NOMO-1 (cell line): Measurements from ENCODE around the gene DIAPH3.

ENCODE experiments used
- DNase-seq, 2 experiments: peaks; one replicate each; lab custom pipeline; 2025; ENCODE audit not compliant: unreplicated experiment in 2 of 2; lab: John Stamatoyannopoulos, UW

Gene DIAPH3

DNA sequence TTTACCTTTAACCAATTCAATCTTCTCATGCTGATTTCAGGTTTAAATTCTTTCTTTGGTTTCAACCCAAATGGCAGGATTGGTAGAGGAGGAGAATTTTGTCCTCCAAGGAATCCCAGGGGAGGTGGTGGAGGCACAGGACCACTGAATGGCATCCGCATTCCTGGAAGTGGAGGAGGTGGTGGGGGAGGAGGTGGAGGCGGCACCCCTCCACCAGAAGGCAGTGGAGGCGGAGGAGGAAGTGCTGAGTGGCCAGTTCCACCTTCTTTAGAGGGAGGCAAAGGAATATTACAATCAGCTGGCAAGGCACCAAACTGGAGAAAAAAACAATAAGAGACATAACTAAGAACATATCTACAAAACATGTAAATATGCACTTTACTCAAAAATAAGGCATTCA lies 192.9 kb downstream of the DIAPH3 start:
- no peak for DNase-seq

DNA sequence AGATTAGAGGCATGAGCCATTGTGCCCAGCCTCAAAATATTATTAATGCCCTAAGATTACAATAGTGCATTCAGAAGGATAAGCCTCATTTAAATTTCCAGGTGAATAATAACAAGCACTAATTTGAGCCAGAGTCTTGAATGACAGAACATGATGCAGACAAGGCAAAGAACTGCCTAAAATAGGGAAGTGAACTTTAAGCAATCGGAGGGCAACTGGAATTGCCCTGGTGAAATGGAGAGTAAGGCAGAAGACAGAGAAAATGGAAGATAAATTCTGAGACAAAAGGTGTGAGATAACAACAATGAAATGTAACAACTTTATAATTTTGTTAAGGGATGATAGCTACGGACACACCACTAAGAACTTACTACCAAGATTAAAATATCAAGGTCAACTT lies 199.9 kb downstream of the DIAPH3 start:
- DNase-seq, result peak; percentile 41 to 46

DNA sequence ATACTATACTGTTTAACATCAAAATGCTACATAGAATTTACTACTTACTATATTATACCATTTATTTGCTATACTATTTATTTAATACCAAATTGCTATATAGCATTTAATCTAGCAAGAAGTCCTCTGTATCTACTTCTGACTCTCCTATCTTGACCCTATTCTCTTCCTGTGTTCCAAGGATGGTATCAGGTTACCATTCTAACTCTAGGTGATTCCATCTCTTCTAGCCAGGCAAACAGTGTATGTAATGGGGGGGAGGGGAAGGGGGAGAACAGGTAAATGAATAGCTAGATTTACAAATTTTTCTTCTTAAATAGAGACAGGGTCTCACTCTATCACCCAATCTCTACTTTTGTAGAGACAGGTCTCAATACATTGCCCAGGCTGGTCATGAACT lies 200.3 kb downstream of the DIAPH3 start:
- no peak for DNase-seq

DNA sequence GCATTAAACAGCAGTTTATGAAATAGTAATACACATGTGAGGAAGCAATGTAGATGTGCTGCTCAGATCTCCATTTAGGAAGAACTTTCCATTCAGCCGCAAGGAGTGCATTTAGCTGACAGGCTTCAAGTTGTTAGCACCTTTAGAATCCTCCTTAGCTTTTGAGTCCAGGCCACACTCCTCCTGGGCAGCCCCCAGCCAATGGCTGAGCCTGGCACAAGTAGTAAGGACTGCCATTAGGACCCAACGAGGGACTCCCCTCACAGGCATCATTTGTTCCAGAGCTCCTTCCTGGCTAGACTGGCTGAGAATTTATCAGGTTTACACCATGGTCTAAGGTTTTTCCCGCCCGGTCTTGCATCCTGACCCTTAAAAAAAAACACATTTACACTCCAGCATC lies 201.4 kb downstream of the DIAPH3 start:
- no peak for DNase-seq

DNA sequence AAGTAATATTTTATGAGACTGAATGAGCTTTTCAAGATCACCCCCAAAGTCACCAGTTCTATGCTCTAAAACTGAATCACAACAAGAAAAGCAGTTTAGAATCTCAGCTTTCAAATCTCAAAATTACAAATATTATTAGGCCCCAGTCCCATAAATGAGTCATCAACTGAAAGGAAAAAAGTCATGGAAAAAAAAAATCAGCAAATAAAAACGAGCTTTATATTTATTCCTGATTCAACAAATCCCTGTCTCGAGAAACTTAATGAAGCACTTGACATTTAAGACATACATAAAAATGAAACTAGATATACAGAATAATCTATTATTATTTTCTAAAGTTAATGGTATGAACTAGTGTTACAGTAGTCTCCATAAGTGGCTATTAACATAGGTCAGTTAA lies 203.0 kb downstream of the DIAPH3 start:
- DNase-seq, result no peak

DNA sequence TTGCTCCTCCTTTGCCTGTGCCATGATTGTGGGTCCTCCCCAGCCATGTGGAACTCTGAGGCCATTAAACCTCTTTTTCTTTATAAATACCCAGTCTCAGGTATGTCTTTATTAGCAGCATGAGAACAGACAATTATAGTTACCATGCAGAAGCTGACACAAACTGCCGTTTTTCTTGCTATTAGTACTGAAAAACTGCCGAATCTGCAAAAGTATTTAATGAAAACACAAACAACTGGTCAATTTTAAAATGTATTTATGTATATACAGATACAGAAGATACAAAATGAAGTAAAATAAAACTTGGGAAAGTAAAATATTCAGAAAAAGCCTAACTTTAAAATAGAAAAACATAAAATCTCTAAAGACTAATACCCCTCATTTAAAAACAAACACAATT lies 206.3 kb downstream of the DIAPH3 start:
- no peak for DNase-seq

DNA sequence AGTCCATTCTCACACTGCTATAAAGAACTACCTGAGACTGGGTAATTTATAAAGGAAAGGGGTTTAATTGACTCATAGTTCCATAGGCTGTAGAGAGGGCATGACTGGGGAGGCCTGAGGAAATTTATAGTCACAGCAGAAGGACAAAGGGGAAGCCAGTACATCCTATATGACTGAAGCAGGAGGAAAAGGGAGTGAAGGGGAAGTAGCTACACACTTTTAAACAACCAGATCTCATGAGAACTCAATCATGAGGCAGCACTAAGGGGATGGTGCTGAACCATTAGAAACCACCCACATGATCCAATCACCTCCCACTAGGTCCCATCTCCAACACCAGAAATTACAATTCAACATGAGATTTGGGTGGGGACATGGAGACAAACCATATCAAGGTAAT lies 209.1 kb downstream of the DIAPH3 start:
- DNase-seq, result no peak

DNA sequence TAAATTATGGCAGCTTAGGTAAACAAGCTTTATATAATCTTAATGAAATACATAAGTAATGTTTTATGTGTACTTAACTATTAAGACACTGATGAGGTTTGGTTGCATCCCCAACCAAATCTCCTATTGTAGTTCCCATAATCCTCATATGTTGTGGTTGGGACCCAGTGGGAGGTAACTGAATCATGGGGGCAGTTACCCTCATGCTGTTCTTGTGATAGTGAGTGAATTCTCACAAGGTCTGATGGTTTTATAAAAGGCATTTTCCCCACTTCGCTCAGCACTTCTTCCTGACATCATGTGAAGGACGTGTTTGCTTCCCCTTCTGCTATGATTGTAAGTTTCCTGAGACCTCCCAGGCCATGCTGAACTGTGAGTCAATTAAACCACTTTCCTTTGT lies 212.7 kb downstream of the DIAPH3 start:
- DNase-seq, result no peak

DNA sequence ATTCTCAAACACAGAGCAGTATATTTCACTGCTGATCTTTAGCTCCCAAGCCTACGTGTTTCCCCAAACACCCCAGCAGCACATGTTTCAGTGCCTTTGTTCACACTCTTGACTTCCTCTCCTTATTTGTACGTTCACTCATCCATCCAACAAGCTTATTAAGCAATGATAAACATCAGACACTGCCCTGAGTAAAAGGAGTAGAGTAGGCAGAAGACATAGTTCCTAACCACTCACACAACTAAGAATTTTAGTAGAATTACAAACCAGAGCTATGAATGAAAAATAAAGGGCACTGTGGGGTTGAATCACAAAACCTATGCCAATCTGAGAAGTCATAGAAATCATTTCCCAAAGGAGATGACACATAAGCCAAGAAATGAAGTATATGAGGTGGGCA lies 213.5 kb downstream of the DIAPH3 start:
- no peak for DNase-seq

DNA sequence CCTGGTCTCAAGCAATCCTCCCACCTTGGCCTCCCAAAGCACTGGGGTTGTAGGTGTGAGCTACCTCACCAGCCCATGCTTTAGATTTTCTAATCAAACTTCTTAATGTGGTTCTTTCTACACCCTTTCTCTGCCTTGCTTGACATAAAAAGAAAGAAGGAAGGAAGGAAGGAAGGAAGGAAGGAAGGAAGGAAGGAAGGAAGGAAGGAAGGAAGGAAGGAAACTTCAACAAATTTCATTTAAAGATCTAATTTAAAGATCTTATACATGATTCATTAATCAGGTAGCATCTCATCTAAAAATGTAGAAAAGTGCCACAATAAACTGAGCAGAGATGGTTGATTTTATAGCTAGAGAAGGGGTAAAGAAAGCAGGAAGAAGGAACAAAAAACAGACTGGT lies 215.0 kb downstream of the DIAPH3 start:
- DNase-seq, result no peak

DNA sequence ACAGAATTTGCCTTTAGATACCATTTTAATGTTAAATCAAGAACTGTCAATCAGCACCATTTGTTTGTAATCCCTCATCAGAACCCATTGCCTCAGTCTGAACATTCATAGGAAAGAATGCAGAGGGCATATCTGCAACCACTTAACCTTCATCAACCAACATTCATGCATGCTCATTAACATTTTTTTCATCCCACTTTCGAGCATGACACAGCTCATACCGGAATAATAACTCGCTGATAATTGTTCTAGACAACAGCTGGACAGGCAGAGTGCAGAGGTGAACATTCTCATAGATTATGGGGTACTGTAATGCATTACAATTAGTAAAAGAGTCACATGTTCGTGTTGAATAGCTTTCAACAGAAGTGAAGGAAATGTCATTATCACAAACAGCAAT lies 216.8 kb downstream of the DIAPH3 start:
- no peak for DNase-seq

DNA sequence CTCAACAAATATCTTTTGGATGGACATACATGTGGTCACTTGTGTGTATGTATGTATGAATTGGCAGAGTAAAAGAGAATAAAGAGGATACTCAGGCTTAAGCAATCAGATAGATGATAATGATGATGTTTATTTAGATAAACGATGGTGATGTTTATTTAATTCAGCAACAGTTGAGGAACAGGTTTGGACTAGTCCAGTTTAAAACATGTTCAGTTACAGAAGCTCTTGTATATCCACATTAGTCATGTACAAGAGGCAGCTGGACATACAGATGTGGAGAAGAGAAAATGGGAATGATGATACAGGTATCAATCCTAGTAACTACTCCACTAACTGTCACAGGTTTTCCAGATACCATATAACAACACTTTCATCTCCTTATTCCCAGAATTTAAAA lies 232.1 kb downstream of the DIAPH3 start:
- DNase-seq, result no peak

DNA sequence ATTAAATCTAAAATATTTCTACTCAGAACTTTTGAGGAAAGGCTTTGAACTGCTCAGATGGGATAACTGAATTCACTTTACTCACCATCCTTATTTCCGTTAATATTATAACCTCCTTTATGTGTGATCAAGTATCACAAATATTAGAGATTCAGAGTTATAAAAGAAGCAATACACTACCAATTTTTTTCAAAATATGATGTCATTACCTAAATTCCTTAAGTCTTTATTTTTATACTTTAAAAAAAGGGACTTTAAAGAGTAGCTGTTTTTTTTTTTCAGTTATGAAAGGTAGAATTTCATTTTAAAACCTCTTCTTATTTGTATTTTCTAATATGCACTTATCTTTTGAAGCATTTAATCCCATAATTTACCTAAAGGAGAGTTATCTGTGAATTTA lies 239.5 kb downstream of the DIAPH3 start:
- DNase-seq, result no peak

DNA sequence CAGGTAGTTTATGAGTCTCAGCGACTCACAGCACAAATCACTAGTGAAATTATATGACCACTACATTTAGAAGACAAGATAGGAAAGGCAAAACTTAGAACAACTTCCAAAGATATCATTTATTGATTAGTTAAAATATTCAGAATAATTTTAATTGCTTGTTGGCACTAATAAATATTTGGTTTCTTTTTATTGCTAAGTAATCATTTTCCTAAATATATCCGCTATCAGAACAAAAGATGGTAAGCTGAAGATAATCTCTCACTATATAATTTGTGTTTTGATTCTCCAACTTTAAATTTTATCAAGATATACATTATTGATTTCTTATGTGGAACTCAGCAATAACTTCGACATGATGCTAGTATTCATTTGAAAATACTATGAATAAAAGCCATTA lies 248.5 kb downstream of the DIAPH3 start:
- no peak for DNase-seq

DNA sequence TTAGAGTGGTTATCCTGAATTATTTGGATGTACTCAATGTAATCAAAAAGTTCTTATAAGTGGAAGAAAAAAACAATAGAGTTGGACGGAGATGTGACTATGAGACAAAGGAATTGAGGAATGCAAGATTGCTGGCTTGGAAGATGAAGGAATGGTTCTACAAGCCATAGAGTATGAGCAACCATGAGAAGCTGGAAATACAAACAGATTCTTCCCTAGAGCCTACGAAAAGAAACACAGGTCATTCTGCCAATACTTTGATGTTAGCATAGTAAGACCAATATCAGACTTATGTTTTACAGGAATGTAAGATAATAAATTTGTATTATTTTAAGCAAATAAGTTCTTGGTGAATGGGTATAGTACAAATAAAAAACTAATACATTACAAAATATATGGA lies 249.2 kb downstream of the DIAPH3 start:
- no peak for DNase-seq

DNA sequence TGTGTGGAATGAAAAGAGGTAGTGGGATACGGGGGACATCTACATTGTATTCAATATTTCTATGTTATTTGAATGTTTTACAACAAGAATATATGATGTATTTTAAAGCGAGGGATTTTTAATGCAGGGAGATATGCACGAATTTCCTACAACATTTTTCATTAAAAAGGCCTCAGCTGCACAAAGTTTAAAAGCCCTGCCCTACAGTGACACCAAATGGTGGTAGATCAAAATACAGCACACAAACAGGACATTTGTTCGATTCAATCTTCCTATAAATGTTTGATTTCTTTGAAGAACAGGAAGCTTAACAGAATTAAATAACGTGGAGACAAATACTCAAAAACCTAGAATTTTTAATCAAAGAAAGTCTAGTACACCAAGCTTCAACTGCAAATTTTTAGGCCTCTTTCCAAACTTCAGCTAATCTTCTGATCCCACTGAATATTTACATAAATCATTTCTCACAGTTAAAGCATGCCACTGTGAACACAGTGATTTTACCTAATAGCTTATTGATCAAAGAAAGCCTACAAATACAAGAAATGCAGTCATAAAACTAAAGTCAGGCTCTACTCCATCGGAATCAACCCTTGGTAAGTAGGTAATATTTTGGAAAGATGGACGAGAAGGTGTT lies 257.2 kb downstream of the DIAPH3 start:
- DNase-seq, result peak in 1 of 2 experiments; percentile 0

DNA sequence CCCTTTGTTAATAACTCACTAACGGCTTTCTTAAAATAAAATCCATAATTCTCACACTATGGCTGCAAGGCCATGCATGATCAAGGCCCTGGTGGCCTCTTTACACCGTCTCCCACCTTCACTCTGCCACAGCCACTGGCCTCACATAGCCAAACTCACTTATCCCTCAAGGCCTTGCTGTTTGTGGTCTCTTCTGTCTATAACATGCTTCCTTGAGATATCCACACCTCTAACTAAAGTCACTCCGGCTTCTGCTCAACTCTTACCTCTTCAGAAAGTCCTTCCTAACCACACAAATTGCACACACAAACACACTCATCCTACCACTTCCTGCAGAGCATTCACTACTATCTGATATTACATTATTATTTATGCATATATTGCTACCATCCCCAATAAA lies 262.5 kb downstream of the DIAPH3 start:
- no peak for DNase-seq

DNA sequence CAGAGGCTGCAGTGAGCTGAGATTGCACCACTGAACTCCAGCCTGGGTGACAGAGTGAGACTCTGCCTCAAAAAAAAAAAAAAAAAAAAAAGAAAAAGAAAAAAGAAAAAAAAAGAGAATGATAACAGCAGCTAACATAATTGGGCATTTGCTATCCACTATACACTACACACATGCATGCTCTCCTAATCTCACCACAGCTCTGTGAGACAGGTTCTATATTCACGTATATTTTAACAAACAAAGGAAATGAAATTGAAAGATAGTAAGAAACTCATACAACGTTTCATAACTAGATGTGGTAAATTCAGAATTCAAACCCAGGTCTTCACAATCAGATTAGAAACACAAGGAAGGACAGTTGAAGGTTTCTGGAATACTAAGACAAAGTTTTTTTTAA lies 265.7 kb downstream of the DIAPH3 start:
- no peak for DNase-seq

DNA sequence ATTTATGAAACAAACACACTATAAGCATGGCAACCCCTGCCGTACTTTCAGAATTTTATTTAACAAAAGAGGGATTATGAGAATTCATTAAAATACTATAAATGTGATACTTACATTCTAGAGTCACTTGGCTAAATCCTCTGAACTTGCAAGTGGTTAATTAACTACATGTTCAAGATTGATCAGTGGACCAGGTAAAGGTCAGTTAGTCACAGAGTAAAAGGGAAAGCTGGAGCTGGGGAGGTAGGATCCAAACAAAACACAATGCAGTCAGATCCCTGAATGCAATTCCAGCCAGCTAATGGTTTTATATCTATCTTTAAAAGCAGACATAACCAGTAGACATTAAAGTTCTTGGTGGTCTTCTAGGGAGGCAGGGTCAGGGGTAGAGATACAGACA lies 270.5 kb downstream of the DIAPH3 start:
- DNase-seq, result no peak

DNA sequence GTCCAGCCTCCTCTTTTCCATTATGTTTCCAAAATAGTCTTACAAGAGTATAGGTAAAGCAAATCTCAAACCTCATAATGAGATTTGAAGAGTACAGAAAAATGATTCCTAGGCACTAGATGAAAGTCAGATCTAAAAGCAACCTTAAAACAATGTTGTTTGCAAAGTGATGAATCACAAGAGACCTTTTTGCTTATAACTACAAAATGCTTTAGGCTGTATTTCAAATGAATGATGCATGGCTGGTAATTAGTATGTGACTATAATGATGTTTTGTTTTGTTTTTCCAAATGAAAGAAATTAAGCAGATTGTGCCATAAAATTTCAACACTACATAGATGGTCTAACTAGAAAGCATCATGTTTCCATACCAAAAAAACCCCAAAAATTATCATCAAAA lies 272.7 kb downstream of the DIAPH3 start:
- no peak for DNase-seq

DNA sequence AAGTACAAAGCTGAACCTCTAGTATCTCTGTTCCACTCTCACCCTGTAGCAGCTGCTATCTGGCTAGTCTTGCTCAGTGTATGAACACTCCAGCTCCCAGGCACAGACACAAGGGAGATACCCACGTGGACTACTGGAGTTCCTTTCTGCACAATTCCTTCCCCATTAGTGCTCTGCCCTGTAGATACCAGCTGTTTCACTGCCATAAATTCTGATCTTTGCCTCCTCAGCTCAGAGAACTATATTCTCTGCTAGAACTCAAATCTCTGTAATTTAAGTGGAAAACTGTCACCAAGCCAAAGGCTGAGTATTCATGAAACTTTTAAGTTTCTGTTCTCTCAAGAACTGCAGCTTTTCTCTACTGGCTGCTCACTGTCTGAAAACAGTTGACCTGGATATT lies 273.7 kb downstream of the DIAPH3 start:
- no peak for DNase-seq

DNA sequence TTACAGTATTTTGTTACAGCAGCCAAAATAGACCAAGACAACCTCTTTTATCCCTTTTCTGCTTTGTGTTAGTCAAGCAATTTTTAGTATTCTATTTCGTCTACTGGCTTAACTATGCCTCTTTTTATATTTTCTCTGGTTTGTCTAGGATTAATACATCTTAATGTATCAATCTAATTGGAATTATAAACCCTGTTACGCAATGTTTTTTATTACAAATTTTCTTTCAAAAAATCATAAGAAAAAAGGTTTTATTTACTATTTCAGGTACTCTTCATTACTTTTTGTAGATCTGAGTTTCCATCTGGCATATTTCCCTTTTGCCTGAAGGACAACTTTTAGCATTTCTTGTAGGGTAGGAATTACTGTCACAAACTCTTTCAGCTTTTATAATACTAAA lies 275.3 kb downstream of the DIAPH3 start:
- no peak for DNase-seq

DNA sequence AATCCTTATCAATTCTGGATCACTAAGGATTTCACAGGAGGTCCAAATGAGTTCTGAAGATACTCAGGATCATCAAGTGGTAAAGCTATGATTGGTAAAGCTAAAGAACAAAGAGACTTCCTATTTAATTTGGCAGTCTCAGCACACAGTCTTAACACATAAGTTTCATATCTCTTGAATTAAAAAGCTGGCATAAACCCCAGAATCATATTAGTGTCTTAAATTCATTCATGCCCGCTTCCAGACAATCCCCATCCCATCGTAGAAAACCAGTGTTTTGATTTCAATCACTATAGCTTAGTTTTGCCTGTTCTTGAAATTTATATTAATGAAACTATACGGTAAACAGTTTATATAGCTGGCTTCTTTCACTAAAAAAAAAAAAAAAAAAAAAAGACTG lies 278.7 kb downstream of the DIAPH3 start:
- no peak for DNase-seq
